GM18909 (cell line): ENCODE data around the gene RTP3.
"Not testable (repeated sequence)": the region's sequence is repeated elsewhere in the genome, so short reads cannot be mapped to it uniquely, and the experiment has no call there.

Experiments
- ATAC-seq: cut with Tn5 transposase; IDR thresholded peaks from one replicate; pipeline ENCODE4 v1.9.1; 2021; ENCODE audit warnings: mild to moderate bottlenecking; ENCODE audit not compliant: unreplicated experiment, poor library complexity

RTP3 gene

GRCh38 chr3:46542344-46542743 lies 44.6 kb downstream of the RTP3 start:
- no peak for ATAC-seq

GRCh38 chr3:46542801-46543201 lies 45.0 kb downstream of the RTP3 start:
- no peak for ATAC-seq

DNA sequence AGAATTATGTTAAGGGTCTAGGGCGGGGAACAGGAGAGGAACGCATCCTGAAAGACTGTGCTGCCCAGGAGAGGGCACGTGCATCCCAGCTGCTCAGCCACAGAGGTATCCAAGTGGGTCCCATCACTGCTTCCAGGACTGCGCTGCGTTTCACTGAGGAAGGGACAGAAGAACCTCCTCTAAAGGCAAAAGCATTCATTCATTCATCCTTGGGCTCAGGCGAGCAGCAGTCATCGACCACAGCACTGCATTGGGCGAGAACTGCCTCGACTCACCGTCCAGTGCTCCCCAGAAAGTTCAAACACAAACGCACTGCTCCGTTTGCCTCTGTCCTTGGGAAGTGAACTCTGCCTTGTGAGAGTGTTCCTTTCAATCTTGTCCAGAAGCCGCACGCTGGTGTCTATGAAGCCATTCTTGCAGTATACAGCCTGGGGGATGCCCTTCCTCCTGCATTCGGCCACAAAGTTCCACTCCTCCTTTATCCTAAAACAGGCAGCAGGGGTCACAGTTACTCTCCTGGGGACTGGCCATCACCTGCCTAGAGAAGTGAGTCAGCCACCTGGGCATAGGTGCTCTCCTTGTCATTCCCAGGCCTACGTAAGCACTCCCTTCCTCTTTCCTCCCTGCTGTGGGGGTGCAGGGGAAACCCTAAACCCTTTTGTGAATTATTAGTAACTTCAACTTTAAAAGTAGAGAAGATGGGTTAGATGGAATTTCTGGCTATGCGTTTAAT lies 47.2 kb downstream of the RTP3 start:
- no peak for ATAC-seq

GRCh38 chr3:46545818-46546630 lies 48.2 kb downstream of the RTP3 start:
- no peak for ATAC-seq

DNA sequence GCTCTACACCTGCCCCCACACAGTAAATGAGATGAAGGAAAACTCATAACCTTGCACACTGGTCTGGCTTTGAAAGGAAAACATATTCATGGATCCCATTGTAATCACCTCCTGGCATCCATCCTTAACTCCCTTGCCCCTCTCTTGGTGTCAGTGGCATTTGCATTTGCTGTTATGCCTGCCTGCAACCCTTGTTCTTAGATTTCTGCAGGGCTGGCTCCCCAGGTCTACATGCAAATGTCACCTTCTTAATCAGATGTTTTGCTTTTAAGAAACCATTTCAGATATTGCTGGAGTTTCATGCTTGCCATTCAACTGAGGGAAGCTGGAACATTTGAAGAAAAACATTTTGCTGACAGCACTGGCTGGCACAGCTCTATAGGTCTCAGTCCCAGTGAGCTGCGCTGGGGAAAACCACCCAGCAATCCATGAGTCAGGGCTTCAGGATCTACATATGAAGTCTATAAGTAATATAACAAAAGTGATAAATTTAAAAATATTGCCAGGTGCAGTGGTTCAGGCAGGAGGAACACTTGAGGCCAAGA lies 49.2 kb downstream of the RTP3 start:
- ATAC-seq, result no peak

DNA sequence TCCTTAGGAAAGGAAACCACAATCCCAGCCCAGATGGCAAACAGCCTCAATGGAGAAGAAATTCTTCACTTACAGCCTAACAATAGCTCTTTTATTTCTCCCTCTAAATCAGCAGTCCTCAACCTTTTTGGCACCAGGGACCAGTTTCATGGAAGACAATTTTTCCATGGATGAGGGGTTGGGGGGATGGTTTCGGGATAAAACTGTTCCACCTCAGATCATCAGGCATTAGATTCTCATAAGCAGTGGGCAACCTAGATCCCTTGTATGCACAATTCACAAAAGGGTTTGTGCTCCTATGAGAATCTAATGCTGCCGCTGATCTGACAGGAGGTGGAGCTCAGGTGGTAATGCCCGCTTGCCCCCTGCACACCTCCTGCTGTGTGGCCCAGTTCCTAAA lies 50.8 kb downstream of the RTP3 start:
- not testable (repeated sequence) for ATAC-seq

DNA sequence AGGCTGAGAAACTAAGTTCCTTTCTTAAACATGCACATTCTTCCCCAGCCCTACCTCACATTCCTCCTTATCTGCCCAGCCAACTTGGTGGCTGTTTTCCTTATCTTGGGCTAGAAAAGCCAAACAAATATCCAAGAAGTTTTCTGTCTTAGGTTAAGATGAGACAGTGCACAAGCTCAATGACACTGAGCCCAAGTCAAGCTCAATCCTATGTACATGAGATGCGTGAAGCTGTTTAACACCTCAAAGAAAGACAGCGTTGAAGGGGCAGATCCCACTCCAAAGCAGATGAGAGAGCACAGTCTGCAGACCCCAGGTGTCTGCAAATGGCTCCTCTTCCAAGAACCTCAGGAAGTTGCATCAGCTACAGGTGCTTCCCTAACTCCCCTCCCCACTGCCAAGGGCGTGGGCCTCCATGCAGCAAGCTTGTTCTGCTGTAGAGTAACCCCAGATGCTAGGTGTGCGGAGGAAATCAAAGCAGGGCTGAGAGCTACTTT lies 51.7 kb downstream of the RTP3 start:
- ATAC-seq, result no peak

DNA sequence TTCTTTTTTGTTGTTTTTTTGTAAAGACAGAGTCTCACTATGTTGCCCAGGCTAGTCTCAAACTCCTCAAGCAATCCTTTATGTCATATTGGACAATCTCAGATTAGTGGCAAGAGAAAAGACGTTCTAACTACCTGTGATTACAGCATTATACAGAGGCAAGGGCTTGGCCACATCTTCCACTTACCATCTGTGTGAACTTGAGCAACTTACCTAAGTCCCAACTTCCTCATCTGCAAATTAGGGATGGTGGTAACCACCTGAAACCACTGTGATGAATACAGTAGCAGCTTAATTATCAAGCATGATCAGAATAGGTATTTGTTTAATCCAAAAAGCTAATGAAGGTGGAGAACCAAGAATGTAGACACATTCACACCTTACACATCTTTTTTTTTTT lies 52.2 kb downstream of the RTP3 start:
- no peak for ATAC-seq
